HepG2 (cell line): ENCODE results near the gene DRC7. TPM values are rescaled to one million over a fixed set of nuclear protein-coding genes. Genes with fewer than 3 reads are reported as not detected.

Source experiments
- AHR ChIP-seq: IDR thresholded peaks from 2 replicates; pipeline ENCODE4 v1.6.1; 2018; ENCODE audit warnings: missing genetic modification reagents, missing compliant biosample characterization
- LCORL ChIP-seq, 2 experiments: fragments of 450-650 bp in 1 of 2; sonication (generic) in 1 of 2; formaldehyde crosslinking in 1 of 2; IDR thresholded peaks; 2 replicates each; pipeline versions ENCODE4 v1.5.0 to v1.6.1; 2017 to 2020; ENCODE audit warnings: antibody characterized with exemption in 1 of 2, missing genetic modification reagents in 1 of 2
- PHF5A ChIP-seq: IDR thresholded peaks from one replicate; pipeline ENCODE4 v1.6.1; 2018; ENCODE audit warnings: low read depth, missing genetic modification reagents; ENCODE audit not compliant: unreplicated experiment
- YEATS4 ChIP-seq: sonication (generic); formaldehyde crosslinking; IDR thresholded peaks from 2 replicates; pipeline ENCODE4 v1.4.0; 2020; ENCODE audit warnings: missing genetic modification reagents, borderline replicate concordance
- ZNF446 ChIP-seq: sonication (generic); formaldehyde crosslinking; IDR thresholded peaks from 2 replicates; pipeline ENCODE4 v1.5.0; 2020; ENCODE audit warnings: mild to moderate bottlenecking, missing genetic modification reagents
- polyA plus RNA-seq, 8 experiments: library from polyadenylated mRNA; depleted of rRNA in 3 of 8; stranded (reverse) in 7 of 8; unstranded in 1 of 8; fragments of >200 nt; fragmentation: Illumina TruSeq in 4 of 8; extraction: Trizol in 4 of 8; gene quantifications; 2 replicates each; pipeline versions ENCODE4 v1.2.1 to v1.2.3, GENCODE V29; 2011 to 2016; ENCODE audit warnings: low read depth in 4 of 8, missing spikeins in 1 of 8, mixed read lengths in 1 of 8; ENCODE audit not compliant: insufficient read depth in 1 of 8
- total RNA-seq, 5 experiments: library from RNA; depleted of rRNA; stranded (reverse); fragments of >200 nt; fragmentation: Illumina TruSeq; extraction: Trizol; gene quantifications; 2 replicates each; pipeline ENCODE4 v1.2.3, GENCODE V29; 2016; ENCODE audit warnings: low read depth in 1 of 5
- TF ChIP-seq, protein P1 (sequence below): sonication (generic); formaldehyde crosslinking; IDR thresholded peaks from 2 replicates; pipeline ENCODE4 v1.4.0; 2020; ENCODE audit warnings: mild to moderate bottlenecking, missing genetic modification reagents, borderline replicate concordance
- TF ChIP-seq, protein P2 (sequence below): sonication (generic); formaldehyde crosslinking; IDR thresholded peaks from 2 replicates; pipeline ENCODE4 v1.5.0; 2020; ENCODE audit warnings: missing genetic modification reagents, mild to moderate bottlenecking, borderline replicate concordance
- TF ChIP-seq, protein P3 (sequence below): sonication (generic); formaldehyde crosslinking; IDR thresholded peaks from 2 replicates; pipeline ENCODE4 v1.4.0; 2020; ENCODE audit warnings: missing genetic modification reagents, borderline replicate concordance
- TF ChIP-seq, protein P4 (sequence below): sonication (generic); formaldehyde crosslinking; IDR thresholded peaks from 2 replicates; pipeline ENCODE4 v1.5.0; 2020; ENCODE audit warnings: missing genetic modification reagents
- TF ChIP-seq, protein P5 (sequence below): sonication (generic); formaldehyde crosslinking; IDR thresholded peaks from 2 replicates; pipeline ENCODE4 v1.5.1; 2020; ENCODE audit warnings: mild to moderate bottlenecking, missing genetic modification reagents, borderline replicate concordance

Gene DRC7
- total and polyA plus RNA-seq, 2 of the 13 experiments (the other 11 are each of a cell fraction or from before 2014, with no cell fraction given) = 2.7 to 3.4 TPM

DNA sequence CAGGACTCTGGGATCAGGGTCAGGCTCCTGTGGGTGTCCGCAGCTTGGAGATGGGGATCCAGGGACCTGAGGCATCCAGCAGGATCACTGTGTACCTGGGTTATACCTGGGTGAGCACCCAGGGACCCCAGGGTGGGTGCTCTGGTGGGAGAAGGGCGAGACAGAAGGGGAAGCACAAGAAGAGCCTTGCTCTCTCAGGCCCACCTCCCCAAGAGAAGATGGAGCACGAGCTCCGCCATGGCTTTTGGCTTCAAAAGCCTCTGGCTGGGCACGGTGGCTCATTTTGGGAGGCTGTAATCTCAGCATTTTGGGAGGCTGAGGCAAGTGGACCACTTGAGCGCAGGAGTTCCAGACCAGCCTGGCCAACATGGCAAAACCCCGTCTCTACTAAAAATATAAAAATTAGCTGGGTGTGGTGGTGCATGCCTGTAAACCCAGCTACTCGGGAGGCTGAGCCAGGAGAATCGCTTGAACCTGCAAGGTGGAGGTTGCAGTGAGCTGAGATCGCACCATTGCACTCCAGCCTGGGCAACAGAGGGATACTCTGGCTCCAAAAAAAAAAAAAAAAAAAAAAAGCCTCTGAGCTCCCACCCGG is 8.9 kb downstream of the DRC7 start (continued):
- TF ChIP-seq, protein P1, sequence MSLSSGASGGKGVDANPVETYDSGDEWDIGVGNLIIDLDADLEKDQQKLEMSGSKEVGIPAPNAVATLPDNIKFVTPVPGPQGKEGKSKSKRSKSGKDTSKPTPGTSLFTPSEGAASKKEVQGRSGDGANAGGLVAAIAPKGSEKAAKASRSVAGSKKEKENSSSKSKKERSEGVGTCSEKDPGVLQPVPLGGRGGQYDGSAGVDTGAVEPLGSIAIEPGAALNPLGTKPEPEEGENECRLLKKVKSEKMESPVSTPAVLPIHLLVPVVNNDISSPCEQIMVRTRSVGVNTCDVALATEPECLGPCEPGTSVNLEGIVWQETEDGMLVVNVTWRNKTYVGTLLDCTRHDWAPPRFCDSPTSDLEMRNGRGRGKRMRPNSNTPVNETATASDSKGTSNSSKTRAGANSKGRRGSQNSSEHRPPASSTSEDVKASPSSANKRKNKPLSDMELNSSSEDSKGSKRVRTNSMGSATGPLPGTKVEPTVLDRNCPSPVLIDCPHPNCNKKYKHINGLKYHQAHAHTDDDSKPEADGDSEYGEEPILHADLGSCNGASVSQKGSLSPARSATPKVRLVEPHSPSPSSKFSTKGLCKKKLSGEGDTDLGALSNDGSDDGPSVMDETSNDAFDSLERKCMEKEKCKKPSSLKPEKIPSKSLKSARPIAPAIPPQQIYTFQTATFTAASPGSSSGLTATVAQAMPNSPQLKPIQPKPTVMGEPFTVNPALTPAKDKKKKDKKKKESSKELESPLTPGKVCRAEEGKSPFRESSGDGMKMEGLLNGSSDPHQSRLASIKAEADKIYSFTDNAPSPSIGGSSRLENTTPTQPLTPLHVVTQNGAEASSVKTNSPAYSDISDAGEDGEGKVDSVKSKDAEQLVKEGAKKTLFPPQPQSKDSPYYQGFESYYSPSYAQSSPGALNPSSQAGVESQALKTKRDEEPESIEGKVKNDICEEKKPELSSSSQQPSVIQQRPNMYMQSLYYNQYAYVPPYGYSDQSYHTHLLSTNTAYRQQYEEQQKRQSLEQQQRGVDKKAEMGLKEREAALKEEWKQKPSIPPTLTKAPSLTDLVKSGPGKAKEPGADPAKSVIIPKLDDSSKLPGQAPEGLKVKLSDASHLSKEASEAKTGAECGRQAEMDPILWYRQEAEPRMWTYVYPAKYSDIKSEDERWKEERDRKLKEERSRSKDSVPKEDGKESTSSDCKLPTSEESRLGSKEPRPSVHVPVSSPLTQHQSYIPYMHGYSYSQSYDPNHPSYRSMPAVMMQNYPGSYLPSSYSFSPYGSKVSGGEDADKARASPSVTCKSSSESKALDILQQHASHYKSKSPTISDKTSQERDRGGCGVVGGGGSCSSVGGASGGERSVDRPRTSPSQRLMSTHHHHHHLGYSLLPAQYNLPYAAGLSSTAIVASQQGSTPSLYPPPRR (CRISPR knock-in tag) = no peak
- TF ChIP-seq, protein P2, sequence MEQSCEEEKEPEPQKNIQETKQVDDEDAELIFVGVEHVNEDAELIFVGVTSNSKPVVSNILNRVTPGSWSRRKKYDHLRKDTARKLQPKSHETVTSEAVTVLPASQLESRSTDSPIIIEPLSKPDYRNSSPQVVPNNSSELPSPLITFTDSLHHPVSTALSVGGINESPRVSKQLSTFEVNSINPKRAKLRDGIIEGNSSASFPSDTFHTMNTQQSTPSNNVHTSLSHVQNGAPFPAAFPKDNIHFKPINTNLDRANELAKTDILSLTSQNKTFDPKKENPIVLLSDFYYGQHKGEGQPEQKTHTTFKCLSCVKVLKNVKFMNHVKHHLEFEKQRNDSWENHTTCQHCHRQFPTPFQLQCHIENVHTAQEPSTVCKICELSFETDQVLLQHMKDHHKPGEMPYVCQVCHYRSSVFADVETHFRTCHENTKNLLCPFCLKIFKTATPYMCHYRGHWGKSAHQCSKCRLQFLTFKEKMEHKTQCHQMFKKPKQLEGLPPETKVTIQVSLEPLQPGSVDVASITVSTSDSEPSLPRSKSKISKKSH (CRISPR knock-in tag) = 0 out of 2 replicates have a peak, but pooled peaks have one; percentile 46
- TF ChIP-seq PHF5A = no peak
- TF ChIP-seq, protein P3, sequence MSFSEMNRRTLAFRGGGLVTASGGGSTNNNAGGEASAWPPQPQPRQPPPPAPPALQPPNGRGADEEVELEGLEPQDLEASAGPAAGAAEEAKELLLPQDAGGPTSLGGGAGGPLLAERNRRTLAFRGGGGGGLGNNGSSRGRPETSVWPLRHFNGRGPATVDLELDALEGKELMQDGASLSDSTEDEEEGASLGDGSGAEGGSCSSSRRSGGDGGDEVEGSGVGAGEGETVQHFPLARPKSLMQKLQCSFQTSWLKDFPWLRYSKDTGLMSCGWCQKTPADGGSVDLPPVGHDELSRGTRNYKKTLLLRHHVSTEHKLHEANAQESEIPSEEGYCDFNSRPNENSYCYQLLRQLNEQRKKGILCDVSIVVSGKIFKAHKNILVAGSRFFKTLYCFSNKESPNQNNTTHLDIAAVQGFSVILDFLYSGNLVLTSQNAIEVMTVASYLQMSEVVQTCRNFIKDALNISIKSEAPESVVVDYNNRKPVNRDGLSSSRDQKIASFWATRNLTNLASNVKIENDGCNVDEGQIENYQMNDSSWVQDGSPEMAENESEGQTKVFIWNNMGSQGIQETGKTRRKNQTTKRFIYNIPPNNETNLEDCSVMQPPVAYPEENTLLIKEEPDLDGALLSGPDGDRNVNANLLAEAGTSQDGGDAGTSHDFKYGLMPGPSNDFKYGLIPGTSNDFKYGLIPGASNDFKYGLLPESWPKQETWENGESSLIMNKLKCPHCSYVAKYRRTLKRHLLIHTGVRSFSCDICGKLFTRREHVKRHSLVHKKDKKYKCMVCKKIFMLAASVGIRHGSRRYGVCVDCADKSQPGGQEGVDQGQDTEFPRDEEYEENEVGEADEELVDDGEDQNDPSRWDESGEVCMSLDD (CRISPR knock-in tag) = no peak
- no peak for TF ChIP-seq ZNF446
- no peak for TF ChIP-seq YEATS4 (CRISPR knock-in tag)
- TF ChIP-seq AHR = no peak
- TF ChIP-seq, protein P4, sequence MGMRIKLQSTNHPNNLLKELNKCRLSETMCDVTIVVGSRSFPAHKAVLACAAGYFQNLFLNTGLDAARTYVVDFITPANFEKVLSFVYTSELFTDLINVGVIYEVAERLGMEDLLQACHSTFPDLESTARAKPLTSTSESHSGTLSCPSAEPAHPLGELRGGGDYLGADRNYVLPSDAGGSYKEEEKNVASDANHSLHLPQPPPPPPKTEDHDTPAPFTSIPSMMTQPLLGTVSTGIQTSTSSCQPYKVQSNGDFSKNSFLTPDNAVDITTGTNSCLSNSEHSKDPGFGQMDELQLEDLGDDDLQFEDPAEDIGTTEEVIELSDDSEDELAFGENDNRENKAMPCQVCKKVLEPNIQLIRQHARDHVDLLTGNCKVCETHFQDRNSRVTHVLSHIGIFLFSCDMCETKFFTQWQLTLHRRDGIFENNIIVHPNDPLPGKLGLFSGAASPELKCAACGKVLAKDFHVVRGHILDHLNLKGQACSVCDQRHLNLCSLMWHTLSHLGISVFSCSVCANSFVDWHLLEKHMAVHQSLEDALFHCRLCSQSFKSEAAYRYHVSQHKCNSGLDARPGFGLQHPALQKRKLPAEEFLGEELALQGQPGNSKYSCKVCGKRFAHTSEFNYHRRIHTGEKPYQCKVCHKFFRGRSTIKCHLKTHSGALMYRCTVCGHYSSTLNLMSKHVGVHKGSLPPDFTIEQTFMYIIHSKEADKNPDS = no peak
- peak; percentile 38; the same call in 1 of the 2 replicates for TF ChIP-seq LCORL (IDR thresholded peaks at IDR 0.05)
- no peak for TF ChIP-seq LCORL (CRISPR knock-in tag; IDR thresholded peaks at IDR 0.05)
- TF ChIP-seq, protein P5, sequence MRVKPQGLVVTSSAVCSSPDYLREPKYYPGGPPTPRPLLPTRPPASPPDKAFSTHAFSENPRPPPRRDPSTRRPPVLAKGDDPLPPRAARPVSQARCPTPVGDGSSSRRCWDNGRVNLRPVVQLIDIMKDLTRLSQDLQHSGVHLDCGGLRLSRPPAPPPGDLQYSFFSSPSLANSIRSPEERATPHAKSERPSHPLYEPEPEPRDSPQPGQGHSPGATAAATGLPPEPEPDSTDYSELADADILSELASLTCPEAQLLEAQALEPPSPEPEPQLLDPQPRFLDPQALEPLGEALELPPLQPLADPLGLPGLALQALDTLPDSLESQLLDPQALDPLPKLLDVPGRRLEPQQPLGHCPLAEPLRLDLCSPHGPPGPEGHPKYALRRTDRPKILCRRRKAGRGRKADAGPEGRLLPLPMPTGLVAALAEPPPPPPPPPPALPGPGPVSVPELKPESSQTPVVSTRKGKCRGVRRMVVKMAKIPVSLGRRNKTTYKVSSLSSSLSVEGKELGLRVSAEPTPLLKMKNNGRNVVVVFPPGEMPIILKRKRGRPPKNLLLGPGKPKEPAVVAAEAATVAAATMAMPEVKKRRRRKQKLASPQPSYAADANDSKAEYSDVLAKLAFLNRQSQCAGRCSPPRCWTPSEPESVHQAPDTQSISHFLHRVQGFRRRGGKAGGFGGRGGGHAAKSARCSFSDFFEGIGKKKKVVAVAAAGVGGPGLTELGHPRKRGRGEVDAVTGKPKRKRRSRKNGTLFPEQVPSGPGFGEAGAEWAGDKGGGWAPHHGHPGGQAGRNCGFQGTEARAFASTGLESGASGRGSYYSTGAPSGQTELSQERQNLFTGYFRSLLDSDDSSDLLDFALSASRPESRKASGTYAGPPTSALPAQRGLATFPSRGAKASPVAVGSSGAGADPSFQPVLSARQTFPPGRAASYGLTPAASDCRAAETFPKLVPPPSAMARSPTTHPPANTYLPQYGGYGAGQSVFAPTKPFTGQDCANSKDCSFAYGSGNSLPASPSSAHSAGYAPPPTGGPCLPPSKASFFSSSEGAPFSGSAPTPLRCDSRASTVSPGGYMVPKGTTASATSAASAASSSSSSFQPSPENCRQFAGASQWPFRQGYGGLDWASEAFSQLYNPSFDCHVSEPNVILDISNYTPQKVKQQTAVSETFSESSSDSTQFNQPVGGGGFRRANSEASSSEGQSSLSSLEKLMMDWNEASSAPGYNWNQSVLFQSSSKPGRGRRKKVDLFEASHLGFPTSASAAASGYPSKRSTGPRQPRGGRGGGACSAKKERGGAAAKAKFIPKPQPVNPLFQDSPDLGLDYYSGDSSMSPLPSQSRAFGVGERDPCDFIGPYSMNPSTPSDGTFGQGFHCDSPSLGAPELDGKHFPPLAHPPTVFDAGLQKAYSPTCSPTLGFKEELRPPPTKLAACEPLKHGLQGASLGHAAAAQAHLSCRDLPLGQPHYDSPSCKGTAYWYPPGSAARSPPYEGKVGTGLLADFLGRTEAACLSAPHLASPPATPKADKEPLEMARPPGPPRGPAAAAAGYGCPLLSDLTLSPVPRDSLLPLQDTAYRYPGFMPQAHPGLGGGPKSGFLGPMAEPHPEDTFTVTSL = no peak
